GM12875 (cell line): ENCODE results near the gene INSL3.
"Not testable (repeated sequence)": the region's sequence is repeated elsewhere in the genome, so short reads cannot be mapped to it uniquely, and the experiment has no call there.

ENCODE experiments used
- H3K4me3 ChIP-seq: one replicate; pipeline ENCODE4 v1.5.1; 2011; ENCODE audit warnings: low read depth, low read length, control low read depth
- CTCF ChIP-seq: IDR thresholded peaks from 2 replicates; pipeline ENCODE4 v1.5.1; 2011; ENCODE audit warnings: low read depth, mild to moderate bottlenecking, control low read depth, inconsistent platforms, low read length, moderate library complexity, borderline replicate concordance; ENCODE audit not compliant: insufficient read depth

INSL3 gene

GRCh38 chr19:17790059-17790780 lies 31.1 kb downstream of the INSL3 start:
- no peak overlapping the region for H3K4me3 ChIP-seq
- TF ChIP-seq CTCF: no peak

- no peak overlapping the region for H3K4me3 ChIP-seq
- no peak for TF ChIP-seq CTCF
Observed at GRCh38 chr19:17788632-17789031, 32.7 kb downstream of the INSL3 start.

- TF ChIP-seq CTCF: no peak
Observed at GRCh38 chr19:17787274-17787913, 33.9 kb downstream of the INSL3 start.

DNA sequence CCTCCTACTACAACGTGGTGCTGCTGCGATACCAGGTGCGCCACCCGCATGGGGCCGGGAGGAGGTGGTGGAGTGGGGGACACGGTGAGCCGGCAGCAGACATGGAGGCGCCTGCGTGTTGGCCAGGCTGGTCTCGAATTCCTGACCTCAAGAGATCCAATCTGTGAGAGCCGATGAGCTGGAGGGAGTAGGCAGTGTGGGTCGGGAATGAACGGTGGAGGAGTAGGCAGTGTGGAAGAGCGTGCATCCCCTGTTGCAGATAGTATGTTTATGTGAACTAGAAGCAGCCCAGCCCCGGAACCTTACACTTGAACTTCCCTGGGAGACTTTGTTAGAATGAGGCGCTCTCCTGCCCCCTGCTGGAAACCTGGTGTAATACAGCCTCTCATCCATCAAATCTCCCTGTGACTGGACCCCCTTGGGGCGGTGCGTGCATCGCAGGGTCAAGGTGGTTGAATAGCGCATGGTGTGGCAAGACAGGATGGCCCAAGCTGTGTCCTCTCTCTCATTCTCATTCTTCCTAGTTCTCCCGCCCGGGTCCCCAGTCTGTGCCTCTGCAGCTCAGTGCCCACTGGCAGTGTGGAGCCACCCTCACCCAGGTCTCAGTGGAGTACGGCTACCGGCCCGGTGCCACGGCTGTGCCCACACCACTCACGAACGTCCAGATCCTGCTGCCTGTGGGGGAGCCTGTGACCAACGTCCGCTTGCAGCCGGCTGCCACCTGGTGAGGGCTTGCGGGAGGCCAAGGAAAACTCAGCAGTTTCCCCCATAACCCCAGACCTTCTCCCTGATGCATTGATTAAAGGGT lies 36.9 kb downstream of the INSL3 start:
- peak; percentile 79 for TF ChIP-seq CTCF
- H3K4me3 ChIP-seq: no peak overlapping the region

More at GRCh38 chr19:17787274-17787913, 33.9 kb downstream of the INSL3 start:
- H3K4me3 ChIP-seq: no peak overlapping the region

- H3K4me3 ChIP-seq: not testable (repeated sequence)
Observed at GRCh38 chr19:17783721-17784120, 37.6 kb downstream of the INSL3 start.

DNA sequence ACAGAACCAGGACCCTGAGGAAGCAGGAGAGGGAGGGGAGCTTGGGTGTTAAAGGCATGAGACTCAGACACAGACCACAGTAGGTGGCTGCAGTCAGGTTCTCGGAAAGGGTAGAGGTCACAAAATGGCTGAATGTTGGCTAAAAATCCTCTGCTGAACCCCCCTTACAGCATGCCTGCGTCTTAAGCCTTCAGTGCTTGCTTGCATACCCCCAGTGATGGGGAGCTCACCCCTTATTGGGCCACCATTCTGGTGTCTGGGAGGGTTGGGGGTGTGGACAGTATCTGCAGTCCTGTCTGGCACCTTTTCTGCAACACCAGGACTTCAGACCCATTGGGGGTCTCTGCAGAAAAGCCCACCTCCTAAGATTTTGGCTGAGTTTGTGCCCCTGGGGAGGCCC lies 40.5 kb downstream of the INSL3 start:
- TF ChIP-seq CTCF: no peak

More for the DNA sequence above, 40.5 kb downstream of the INSL3 start:
- no peak overlapping the region for H3K4me3 ChIP-seq
